AML-193 (cell line): ENCODE data around the gene NKAIN2.
"Not testable (repeated sequence)": the region's sequence is repeated elsewhere in the genome, so short reads cannot be mapped to it uniquely, and the experiment has no call there.

ENCODE experiments used
- DNase-seq, 2 experiments: peaks; one replicate each; lab custom pipeline; 2025; lab: John Stamatoyannopoulos, UW

The NKAIN2 gene

GRCh38 chr6:124330197-124330596 is 526.5 kb downstream of the NKAIN2 start:
- no peak for DNase-seq

GRCh38 chr6:124334359-124334758 is 530.7 kb downstream of the NKAIN2 start:
- DNase-seq = no peak

GRCh38 chr6:124339610-124340334 is 536.1 kb downstream of the NKAIN2 start:
- DNase-seq = no peak

- not testable (repeated sequence) for DNase-seq
These were observed 544.7 kb downstream of the NKAIN2 start for GRCh38 chr6:124348339-124348738.

DNA sequence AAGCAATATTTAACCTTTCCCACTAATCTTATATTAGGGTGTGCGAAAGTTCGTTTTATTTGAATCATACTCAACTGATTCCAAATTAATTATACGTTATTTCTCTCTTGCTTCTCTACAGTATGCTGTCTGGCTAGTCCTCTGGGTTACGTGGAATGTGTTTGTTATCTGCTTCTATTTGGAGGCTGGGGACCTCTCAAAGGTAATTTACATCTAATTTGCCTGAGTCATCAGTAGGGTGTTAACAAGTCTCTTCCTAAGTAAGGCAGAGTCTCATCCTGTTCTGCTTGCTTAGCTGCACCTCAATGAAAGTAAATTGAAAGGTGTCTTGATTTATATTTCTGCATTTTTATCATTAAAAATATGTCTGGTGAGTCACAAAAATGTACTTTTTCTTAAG is 551.5 kb downstream of the NKAIN2 start:
- no peak for DNase-seq

DNA sequence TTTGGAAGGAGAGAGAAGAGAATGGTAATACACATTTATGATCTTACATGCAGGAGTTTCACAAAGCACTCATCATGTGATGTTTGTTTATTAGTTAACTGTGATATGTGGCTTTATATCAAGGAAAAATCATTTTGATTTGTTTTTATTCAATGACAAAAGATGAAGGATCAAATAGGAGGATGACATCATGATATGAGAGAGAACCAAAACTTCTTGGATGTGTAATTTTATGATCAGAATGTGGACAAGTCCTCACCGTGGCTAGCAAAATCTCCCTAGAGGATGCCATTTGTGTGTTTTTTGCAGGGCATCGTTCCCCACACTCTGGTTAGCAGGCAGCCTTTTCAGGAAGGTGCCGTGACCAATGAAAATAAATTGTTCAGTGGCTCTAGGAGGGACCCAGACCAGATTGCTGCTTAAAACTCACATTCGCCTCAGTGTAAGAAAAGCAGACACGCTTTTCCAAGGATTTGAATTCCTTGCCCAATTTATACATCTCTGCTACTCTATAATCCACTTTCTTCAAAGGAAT is 552.7 kb downstream of the NKAIN2 start:
- DNase-seq = no peak

GRCh38 chr6:124356811-124357210 is 553.1 kb downstream of the NKAIN2 start:
- no peak for DNase-seq

DNA sequence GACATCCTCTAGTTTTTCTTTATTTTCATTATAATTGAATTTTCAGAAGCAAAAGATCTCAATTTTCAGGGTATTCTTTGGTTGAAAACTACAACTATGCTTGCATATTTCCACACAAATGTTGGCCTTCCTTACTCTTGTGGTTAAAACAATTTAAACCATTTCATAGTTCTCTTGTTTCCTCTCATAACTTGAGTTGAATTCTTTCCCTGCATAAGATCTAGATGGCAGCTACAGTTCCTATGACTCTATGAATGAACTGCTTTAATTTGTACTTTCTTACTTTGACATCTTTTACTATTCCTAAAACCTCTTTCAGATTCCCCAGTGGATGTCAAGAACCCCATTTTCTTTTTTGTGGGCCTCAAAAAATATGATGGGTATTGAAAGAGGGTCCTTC is 564.5 kb downstream of the NKAIN2 start:
- DNase-seq = no peak

DNA sequence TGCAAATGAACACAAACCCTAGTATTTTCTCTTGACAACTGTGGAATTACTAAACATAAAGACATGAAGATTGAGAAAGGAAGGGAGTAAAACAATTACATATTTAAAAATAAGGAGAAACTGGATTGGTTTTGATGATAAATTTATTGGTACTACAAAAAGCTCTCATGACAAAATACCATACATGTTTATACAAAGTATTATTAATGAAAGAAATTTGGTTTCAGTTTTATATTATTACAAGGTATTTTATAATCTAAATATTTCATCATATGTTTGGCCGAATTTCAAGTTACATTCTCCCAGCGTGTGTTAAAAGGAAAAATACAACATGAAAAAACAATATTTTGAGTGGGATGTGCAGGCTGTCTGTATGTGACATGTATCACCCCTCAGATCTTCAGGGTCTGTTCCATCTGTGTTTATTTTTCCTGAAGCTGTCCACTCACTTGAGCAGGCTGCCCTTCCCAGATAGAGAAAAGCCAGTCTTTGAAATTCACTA is 568.4 kb downstream of the NKAIN2 start:
- no peak for DNase-seq

DNA sequence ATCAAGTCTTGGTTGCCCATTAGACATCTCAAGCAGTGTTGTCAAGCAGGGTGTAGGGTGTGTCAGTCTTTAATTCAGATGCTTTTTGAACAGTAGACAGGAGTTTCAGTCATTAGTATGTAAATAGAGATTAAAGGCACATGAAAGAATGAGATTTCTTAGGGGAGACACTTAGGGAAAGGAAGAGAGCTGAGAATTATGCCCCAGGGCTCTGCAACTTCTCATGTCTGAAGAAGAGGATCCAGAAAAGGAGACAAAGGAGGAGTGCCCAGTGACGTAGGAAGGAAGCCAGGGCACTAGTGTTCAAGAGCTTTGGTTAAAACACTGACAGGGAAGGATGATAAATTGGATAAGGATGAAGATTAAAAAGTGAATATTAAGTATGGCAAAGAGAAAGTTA is 569.7 kb downstream of the NKAIN2 start:
- no peak for DNase-seq

- no peak for DNase-seq
These were observed 585.5 kb downstream of the NKAIN2 start for GRCh38 chr6:124389127-124389526.

DNA sequence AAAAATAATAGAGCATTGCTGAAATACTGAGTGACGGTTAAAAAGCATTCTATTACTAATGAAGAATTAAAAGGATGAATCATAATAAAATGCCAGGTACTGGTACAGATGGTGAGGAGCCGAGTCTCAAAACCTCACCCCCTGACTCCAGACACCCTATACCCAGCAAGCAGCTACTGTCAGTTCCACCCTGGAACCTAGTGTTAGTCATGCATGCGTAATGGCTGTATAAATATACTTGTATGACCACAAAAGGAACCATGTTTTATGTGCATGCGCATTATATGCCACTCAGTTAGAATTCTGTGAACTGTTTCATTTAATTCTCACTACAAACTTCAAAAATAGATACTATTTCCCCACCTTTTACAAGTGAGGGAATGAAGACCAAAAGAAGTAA is 589.9 kb downstream of the NKAIN2 start:
- DNase-seq = no peak

DNA sequence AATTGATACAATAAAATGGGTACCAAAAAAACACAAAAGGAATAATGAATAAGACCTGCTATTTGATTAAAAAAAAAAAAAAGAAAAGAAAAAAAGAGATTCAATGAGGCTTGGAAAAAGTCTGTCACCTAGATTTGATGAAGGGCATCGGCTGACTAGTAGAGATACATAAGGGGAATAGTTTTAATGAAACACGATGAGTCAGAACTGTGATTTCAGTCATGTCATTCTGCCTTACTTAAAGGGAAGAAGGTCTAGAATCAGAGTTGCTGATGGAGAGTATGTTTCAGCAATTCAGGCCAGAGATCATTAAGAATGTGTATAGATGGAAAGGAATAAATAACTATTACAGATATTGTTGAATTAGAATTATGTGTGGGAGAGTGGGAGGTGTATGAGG is 592.7 kb downstream of the NKAIN2 start:
- DNase-seq = no peak

GRCh38 chr6:124400261-124400999 is 596.8 kb downstream of the NKAIN2 start:
- no peak for DNase-seq

GRCh38 chr6:124410425-124410824 is 606.8 kb downstream of the NKAIN2 start:
- DNase-seq = not testable (repeated sequence)

DNA sequence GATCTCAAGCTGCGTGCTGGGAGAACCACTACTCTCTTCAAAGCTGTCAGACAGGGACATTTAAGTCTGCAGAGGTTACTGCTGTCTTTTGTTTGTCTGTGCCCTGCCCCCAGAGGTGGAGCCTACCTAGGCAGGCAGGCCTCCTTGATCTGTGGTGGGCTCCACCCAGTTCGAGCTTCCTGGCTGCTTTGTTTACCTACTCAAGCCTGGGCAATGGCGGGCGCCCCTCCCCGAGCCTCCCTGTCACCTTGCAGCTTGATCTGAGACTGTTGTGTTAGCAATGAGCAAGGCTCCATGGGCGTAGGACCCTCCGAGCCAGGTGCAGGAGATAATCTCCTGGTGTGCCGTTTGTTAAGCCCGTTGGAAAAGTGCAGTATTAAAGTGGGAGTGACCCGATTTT is 609.0 kb downstream of the NKAIN2 start:
- DNase-seq = not testable (repeated sequence)

DNA sequence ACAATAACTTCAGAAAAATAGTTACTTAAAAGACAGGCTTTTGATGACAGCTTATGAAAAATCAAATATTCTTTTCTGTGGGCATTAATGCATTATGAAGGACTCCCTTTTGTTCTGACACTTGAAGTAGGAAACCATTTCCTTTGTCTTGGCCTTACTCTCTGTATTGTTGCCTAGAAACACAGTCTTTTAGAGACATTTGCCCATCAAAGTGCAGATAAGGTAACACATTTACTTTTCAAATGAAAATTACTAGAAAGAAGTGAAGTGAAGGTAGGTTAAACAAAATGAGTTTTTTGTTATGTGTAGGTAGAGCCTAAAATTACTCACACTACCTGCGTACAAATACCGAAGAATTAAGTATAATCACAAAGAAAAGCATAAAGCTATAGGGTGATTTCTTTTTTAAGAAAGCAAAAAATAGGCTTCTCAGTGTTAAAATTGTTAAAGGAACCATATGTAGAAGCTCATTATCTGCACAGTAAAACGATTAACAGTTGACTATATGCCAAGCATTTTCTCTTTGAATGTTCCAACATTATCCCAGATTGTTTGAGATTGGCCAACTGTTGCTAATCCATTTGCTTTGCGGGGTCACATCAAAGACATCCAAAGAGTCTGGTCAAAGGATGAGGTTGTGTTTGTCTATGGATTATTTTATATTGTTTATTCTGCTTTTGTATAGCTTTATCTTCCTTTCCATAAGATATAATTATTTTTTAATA is 616.6 kb downstream of the NKAIN2 start:
- DNase-seq = no peak

DNA sequence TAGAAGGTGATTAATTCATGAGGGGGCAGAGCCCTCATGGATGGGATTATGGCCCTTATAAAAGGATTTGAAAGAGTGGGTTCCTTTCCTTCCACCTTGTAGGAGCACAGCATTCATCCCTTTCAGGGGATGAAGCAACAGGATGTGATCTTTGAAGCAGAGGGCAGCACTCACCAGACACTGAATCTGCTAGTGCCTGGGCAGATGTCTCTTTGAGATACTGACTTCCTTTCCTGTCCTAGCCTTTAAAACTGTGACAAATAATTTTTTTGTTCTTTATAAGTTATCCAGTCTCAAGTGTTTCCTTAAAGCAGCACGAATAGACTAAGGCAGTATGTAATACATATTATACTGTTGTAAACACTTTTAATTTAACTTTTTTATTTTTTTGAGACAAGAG is 620.0 kb downstream of the NKAIN2 start:
- DNase-seq = no peak

DNA sequence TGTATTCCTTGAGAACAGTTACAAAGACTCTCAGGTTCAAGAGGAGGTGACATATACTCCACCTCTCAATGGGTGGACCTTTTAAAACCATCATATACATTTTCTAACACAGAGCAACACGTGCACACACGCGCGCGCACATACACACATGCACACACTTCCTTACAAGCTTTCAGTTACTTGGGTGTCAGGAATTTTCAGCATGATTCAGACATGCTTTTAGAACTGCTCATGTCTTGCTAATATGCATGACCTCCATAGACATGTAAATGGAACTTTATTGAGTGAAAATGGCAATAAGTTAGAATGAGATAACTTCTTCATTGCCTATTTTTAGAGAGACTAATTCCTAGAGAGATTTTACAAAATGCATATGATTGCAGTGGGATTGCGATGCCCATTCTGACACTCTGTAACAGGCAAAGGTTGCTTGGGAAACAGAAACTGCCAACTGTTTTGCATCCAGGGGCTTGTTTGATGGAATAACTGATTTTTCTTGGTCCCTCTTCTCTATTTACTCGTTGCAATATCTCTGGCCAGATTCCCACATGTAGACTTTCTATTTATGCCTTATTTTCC is 627.2 kb downstream of the NKAIN2 start:
- DNase-seq = no peak

DNA sequence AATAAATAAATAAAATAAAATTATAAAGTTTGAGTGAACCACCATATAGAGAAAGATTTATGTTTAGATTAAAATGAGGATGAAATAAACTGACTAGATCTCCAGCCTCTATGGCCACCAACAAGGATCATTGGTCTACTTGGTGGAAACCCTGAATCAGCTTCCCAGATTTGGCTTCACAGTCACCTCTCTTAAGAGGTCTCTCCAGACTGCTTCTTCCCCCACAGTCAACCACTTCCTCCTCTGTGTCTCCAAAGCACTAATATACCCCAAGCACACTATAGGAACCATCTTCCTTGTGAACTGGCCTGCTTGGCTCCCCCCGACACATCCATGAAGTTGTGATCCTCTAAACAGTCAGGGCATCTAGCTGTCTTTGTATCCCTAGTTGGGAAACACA is 629.0 kb downstream of the NKAIN2 start:
- DNase-seq = no peak

GRCh38 chr6:124433387-124434160 is 629.9 kb downstream of the NKAIN2 start:
- no peak for DNase-seq
